Mucosa of descending colon (tissue), 3 donors: Measurements from ENCODE around the gene DSTN. TPM values are rescaled to one million over a fixed set of nuclear protein-coding genes. Genes with fewer than 3 reads are reported as not detected.

Experiments
- ATAC-seq: fragments of 200-7000 bp; cut with Tn5 transposase; one replicate; pipeline ENCODE4 v1.9.1; 2020; ENCODE audit warnings: mild to moderate bottlenecking, moderate library complexity
- DNase-seq, 3 donors: peaks; one replicate each; pipeline ENCODE4 v3.0.0-alpha.2; 2020
- H3K36me3 ChIP-seq: fragments of 200-600 bp; one replicate; pipeline ENCODE4 v1.8.0; 2021; ENCODE audit warnings: low read depth, mild to moderate bottlenecking
- H3K4me1 ChIP-seq: fragments of 200-600 bp; one replicate; pipeline ENCODE4 v1.8.0; 2021; ENCODE audit warnings: low read depth, mild to moderate bottlenecking
- H3K4me3 ChIP-seq: fragments of 200-600 bp; one replicate; pipeline ENCODE4 v1.8.0; 2021; ENCODE audit warnings: mild to moderate bottlenecking
- H3K9me3 ChIP-seq: fragments of 200-600 bp; one replicate; pipeline ENCODE4 v1.8.0; 2021; ENCODE audit warnings: mild to moderate bottlenecking
- intact Hi-C, 2 donors: fragments of 100-400 bp; cut with DNase I in 1 of 2; cut with micrococcal nuclease in 1 of 2; formaldehyde crosslinking; loops; one replicate each; pipeline versions ENCODE4 v1.11.0 to v1.11.1; 2022; cut with DNase I, micrococcal nuclease
- total RNA-seq, 3 donors: library from RNA; stranded (reverse); fragmentation: NEBNext Ultra II Directional in 2 of 3; extraction: Animal tissue kit (Norgen Biotek cat#: 25700) in 2 of 3; gene quantifications; one replicate each; pipeline versions ENCODE4 v1.2.1 to v1.2.4, GENCODE V29; 2021 to 2023
- TF ChIP-seq, protein P1 (sequence below): fragments of 200-600 bp; IDR thresholded peaks from one replicate; pipeline ENCODE4 v1.8.0; 2022; ENCODE audit warnings: antibody characterized with exemption, mild to moderate bottlenecking
- donor health status: DM: no; HTN: no; CAD: no; lungs with moderate emphysema.
- donor health status: DM: no; HTN: no; CAD: no.
- donor health status: DM: no; HTN: yes; CAD: no.

DSTN gene
- total RNA-seq, 3 donors from 2014 or later = 261 to 946 (median 284) TPM

DNA sequence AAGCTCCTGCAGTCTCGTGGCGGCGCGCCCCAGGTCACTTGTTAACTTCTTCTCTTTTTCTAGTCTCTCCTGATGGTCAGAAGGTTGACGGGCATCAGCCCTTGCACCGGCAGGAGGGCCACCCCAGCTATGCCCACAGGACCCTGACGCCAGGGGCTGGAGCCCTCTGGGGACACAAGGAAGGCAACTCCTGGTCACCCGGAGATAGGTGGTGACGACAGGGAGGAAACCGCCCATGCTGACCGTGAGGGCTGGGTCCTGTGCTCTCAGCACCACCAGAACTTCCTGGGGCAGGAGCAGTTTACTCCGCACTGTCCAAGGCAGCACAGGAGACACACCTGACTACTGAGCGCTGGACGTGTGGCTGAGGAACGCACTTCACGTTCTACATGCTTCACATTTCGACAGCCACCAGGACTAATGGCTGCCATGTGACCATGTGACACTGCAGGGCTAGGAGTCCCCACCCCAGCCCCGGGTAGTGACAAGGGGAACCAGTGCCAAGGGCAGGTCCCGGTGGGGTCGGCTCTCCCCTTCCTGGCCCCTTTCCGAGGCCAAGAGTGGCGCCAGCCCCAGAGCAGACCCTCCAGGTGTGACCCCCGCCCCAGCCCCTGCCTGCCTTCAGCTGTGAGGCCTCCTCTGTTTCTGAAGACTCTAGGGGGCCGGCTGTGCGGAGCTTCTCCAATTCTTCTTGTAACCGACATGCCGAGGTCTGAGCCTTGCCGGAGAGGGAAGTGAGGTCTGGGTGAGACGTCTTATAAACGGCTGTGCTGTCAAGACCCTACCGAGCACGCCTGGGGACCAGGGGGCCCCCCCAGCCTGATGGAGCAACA is 45.2 kb downstream of the DSTN start:
- intact Hi-C loops = loop anchor here (10.0 kb wide), 2 partner anchors 80 to 110 kb away; partner anchors contain the start of gene BFSP1 (in 2 of the 2)
- TF ChIP-seq, protein P1, sequence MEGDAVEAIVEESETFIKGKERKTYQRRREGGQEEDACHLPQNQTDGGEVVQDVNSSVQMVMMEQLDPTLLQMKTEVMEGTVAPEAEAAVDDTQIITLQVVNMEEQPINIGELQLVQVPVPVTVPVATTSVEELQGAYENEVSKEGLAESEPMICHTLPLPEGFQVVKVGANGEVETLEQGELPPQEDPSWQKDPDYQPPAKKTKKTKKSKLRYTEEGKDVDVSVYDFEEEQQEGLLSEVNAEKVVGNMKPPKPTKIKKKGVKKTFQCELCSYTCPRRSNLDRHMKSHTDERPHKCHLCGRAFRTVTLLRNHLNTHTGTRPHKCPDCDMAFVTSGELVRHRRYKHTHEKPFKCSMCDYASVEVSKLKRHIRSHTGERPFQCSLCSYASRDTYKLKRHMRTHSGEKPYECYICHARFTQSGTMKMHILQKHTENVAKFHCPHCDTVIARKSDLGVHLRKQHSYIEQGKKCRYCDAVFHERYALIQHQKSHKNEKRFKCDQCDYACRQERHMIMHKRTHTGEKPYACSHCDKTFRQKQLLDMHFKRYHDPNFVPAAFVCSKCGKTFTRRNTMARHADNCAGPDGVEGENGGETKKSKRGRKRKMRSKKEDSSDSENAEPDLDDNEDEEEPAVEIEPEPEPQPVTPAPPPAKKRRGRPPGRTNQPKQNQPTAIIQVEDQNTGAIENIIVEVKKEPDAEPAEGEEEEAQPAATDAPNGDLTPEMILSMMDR = no peak
- H3K4me3 ChIP-seq = no peak overlapping the region
- peaks cover 5% of the 10 kb centered on the region for H3K36me3 ChIP-seq
- peaks cover 38% of the 10 kb centered on the region for H3K4me1 ChIP-seq
- ATAC-seq (peak; percentile 3), DNase-seq (peak in 2 of 3 donors; percentile 29 to 56)
- no peaks in the 10 kb centered on the region for H3K9me3 ChIP-seq

DNA sequence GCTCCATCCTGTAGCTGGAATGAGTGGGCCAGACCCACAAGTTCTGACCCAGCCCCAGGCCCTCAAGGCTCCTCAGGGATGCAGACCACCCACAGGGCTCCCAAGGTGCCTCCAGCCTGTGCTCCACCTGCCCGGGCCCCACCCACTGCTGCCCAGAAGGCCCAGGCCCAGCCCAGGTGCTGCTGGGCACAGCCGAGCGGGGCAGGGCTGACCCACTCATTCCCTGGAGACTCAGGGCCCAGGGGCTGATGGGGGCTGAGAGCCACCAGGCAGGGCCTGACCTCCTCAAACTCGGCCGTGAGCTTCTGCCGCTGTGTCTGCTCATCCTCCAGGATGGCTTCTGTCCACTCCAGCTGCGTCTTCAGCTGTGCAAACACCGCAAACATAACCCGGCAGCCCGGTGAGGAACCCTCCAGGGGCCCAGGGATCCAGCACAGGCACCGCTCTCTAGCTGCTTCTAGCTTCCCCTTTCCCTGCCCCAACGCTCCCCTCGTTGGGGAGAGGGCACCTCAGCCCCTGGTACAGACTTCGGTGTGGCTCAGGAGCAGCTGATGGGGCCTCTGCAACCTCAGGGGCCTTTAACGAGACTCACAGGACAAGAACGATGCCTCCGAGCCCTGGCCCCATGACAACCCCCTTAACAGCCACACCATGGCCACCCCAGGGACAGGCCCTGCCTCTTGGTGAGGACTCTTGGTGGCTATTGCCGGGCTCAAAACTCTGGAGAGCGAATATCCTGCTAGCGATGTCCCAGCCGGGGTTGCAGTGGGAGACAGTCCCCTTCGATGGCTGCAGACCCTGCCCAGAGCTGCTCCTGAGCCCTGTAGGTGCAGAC is 46.0 kb downstream of the DSTN start:
- ATAC-seq (no peak), DNase-seq (peak in 1 of 3 donors; percentile 44)
- Histone ChIP-seq H3K4me1 (peaks cover 30% of the 10 kb centered on the region), H3K4me3 (no peak overlapping the region), H3K36me3 (peaks cover 12% of the 10 kb centered on the region), H3K9me3 (no peaks in the 10 kb centered on the region)
- TF ChIP-seq, protein P1 = no peak
- intact Hi-C loops = loop anchor here (10.0 kb wide), 2 partner anchors 81 to 111 kb away; partner anchors contain the start of gene BFSP1 (in 2 of the 2)

DNA sequence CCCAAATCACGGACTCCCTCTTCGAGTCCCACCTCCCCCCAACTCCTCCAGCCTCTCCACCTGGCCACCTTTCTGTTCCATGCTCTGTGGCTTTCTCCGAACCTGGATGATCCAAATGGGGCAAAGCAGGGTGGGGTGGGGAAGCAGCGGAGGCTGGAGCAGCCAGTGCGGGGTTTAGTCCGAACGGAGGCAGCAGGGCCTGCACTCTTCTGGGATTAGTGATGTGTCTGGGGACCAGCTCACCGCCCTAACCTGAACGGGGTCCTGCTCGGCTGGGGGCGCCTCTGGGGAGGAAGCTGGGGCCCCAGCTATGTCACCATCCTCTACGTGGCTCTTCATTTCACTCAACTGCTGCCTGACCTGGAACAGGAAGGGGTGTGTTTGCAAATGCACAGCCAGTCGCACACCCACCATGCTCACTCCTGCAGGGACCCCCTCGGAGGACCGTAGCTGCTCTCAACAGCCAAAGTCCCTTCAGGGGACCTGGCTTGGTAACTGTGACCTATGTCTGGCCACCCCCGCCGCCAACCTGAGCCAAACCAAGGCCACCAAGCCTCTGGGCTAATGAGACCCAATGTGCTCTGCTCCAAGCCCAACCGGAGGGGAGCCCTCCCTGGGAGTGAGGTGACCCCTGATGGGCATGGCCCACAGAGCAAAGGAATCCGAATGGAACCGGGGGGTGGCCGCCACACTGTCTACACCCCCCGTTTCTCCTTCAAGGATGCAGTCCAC is 46.8 kb downstream of the DSTN start:
- Histone ChIP-seq H3K36me3 (peaks cover 17% of the 10 kb centered on the region), H3K9me3 (no peaks in the 10 kb centered on the region), H3K4me3 (no peak overlapping the region), H3K4me1 (peaks cover 23% of the 10 kb centered on the region)
- intact Hi-C loops = loop anchor here (10.0 kb wide), 2 partner anchors 82 to 112 kb away; partner anchors contain the start of gene BFSP1 (in 2 of the 2)
- DNase-seq = peak in 1 of 3 donors; percentile 34
- TF ChIP-seq, protein P1 = no peak
- ATAC-seq = no peak

DNA sequence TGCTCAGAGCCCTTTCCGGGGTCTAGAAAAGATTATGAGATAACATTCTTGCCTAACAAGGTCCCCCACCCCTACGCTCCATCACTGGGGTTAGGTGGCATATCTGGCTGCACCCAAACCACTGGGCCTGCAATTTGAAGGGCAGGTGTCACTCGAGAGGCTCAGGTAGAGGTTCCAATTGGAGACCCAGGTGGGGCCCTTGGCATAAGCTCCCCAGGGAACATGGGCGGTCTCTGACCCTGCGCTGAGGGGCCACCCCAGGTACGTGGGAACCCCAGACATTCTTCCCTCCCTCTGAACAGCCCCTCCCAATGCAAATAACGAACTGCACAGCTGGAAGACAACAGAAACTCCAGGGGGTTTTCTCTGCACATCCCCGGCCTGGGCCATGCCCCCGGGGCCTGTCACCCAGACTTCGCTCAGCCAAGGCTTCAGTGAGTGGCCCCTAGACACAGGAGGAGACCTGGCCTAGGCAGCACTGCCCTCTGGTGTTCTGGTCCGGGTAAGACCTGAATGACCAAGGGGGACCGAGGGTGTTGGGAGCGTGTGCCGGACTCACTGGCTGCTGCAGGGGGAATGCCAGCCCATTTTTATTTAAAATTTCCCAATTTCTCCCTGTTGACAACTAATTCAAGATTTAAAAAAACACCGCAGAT is 47.5 kb downstream of the DSTN start:
- TF ChIP-seq, protein P1 = peak; percentile 9
- intact Hi-C loops = loop anchor here (10.0 kb wide), 2 partner anchors 83 to 113 kb away; partner anchors contain the start of gene BFSP1 (in 2 of the 2)
- no peak overlapping the region for H3K4me3 ChIP-seq
- H3K36me3 ChIP-seq = peaks cover 17% of the 10 kb centered on the region
- H3K4me1 ChIP-seq = peaks cover 16% of the 10 kb centered on the region
- ATAC-seq (no peak), DNase-seq (peak in 2 of 3 donors; percentile 58 to 60)
- no peaks in the 10 kb centered on the region for H3K9me3 ChIP-seq
